ENCODE results near the gene UBAP1.

The UBAP1 gene

DNA sequence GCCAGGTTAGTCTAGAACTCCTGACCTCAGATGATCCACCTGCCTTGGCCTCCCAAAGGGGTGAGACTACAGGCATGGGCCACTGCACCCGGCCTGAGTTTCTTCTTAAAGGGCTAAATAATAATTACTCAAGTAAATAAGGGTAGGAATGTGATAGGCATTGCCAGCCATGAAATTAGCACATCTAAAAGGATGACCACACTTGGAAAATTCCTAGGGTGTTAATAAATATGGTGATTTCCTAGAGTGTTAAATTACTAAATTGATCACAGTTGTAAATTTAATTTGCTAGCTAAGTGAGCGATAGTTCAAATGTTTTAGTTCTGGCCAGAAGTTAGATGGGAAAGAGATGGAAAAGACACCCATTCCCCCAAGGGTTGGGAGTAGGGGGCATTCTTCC is 53.4 kb downstream of the UBAP1 start:
- TF ChIP-seq EP300 (IDR thresholded peaks at IDR 0.05; ENCODE audit: borderline replicate concordance) (no peak), CREB1 (IDR thresholded peaks at IDR 0.05; ENCODE audit: low read depth) (no peak), TCF12 (IDR thresholded peaks at IDR 0.05; ENCODE audit: low read depth) (no peak), TAF1 (IDR thresholded peaks at IDR 0.05; ENCODE audit: low read depth) (no peak), TEAD4 (IDR thresholded peaks at IDR 0.05) (no peak), RAD21 (IDR thresholded peaks at IDR 0.05; ENCODE audit: low read depth) (no peak), ZBTB7A (IDR thresholded peaks at IDR 0.05; ENCODE audit: low read depth) (no peak), FOXM1 (IDR thresholded peaks at IDR 0.05; ENCODE audit: borderline replicate concordance, low read depth) (no peak), EGR1 (IDR thresholded peaks at IDR 0.05) (no peak)
- TF ChIP-seq, protein P1, sequence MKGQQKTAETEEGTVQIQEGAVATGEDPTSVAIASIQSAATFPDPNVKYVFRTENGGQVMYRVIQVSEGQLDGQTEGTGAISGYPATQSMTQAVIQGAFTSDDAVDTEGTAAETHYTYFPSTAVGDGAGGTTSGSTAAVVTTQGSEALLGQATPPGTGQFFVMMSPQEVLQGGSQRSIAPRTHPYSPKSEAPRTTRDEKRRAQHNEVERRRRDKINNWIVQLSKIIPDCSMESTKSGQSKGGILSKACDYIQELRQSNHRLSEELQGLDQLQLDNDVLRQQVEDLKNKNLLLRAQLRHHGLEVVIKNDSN (IDR thresholded peaks at IDR 0.05) = no peak
- TF ChIP-seq, protein P2, sequence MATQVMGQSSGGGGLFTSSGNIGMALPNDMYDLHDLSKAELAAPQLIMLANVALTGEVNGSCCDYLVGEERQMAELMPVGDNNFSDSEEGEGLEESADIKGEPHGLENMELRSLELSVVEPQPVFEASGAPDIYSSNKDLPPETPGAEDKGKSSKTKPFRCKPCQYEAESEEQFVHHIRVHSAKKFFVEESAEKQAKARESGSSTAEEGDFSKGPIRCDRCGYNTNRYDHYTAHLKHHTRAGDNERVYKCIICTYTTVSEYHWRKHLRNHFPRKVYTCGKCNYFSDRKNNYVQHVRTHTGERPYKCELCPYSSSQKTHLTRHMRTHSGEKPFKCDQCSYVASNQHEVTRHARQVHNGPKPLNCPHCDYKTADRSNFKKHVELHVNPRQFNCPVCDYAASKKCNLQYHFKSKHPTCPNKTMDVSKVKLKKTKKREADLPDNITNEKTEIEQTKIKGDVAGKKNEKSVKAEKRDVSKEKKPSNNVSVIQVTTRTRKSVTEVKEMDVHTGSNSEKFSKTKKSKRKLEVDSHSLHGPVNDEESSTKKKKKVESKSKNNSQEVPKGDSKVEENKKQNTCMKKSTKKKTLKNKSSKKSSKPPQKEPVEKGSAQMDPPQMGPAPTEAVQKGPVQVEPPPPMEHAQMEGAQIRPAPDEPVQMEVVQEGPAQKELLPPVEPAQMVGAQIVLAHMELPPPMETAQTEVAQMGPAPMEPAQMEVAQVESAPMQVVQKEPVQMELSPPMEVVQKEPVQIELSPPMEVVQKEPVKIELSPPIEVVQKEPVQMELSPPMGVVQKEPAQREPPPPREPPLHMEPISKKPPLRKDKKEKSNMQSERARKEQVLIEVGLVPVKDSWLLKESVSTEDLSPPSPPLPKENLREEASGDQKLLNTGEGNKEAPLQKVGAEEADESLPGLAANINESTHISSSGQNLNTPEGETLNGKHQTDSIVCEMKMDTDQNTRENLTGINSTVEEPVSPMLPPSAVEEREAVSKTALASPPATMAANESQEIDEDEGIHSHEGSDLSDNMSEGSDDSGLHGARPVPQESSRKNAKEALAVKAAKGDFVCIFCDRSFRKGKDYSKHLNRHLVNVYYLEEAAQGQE (IDR thresholded peaks at IDR 0.05; ENCODE audit: low read depth) = no peak

DNA sequence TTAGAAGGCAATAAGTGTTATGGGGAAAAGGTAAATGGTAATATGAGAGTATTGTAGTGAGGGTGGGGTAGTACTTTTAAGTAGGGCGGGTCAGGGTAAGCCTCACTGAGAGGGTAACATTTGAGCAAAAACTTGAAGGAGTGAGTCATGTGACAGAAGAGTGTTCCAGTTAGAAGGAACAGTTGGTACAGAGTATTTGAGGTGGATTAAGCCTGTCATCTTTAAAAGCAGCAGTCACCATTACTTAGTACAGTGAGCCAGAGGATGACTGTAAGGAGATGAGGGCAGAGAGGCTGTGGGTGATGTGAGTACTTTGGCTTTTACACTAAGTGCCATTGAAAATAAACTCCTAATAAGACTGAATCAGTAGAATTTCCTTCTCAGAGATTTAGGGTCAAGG is 54.8 kb downstream of the UBAP1 start:
- TF ChIP-seq EGR1 (IDR thresholded peaks at IDR 0.05) (no peak), NFIC (IDR thresholded peaks at IDR 0.05) (no peak), RAD21 (IDR thresholded peaks at IDR 0.05; ENCODE audit: low read depth) (no peak), ZBTB7A (IDR thresholded peaks at IDR 0.05; ENCODE audit: low read depth) (no peak), TEAD4 (IDR thresholded peaks at IDR 0.05) (no peak), EP300 (IDR thresholded peaks at IDR 0.05; ENCODE audit: borderline replicate concordance) (no peak), YY1 (IDR thresholded peaks at IDR 0.05; ENCODE audit: low read depth) (no peak), CEBPB (IDR thresholded peaks at IDR 0.05) (no peak)

DNA sequence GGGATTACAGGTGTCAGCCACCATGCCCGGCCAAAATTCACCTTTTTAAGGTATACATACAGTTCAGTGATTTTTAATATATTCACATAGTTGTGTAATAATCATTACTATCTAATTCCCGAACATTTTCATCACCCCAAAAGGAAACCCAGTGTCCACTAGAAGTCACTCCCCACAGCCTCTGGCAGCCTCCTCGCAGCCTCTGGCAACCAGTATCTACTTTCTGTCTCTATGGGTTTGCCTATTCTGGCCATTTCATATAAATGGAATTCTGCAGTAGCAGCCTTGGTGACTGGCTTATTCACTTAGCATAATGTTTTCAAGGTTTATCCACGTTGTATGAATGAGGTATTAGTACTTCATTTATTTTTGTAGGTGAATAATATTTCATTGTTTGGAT is 59.0 kb downstream of the UBAP1 start:
- TF ChIP-seq, protein P2 (IDR thresholded peaks at IDR 0.05; ENCODE audit: low read depth) = no peak
- TF ChIP-seq FOXM1 (IDR thresholded peaks at IDR 0.05; ENCODE audit: borderline replicate concordance, low read depth) (no peak), ZBTB7A (IDR thresholded peaks at IDR 0.05; ENCODE audit: low read depth) (no peak), CEBPB (IDR thresholded peaks at IDR 0.05) (no peak), CREB1 (IDR thresholded peaks at IDR 0.05; ENCODE audit: low read depth) (no peak), TCF12 (IDR thresholded peaks at IDR 0.05; ENCODE audit: low read depth) (no peak), EP300 (IDR thresholded peaks at IDR 0.05; ENCODE audit: borderline replicate concordance) (no peak), TEAD4 (IDR thresholded peaks at IDR 0.05) (no peak), TAF1 (IDR thresholded peaks at IDR 0.05; ENCODE audit: low read depth) (no peak), EGR1 (IDR thresholded peaks at IDR 0.05) (no peak), NFIC (IDR thresholded peaks at IDR 0.05) (no peak), YY1 (IDR thresholded peaks at IDR 0.05; ENCODE audit: low read depth) (no peak), RAD21 (IDR thresholded peaks at IDR 0.05; ENCODE audit: low read depth) (no peak)
- TF ChIP-seq, protein P1 (IDR thresholded peaks at IDR 0.05) = no peak
- TF ChIP-seq, protein P3, sequence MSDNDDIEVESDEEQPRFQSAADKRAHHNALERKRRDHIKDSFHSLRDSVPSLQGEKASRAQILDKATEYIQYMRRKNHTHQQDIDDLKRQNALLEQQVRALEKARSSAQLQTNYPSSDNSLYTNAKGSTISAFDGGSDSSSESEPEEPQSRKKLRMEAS (IDR thresholded peaks at IDR 0.05) = no peak

DNA sequence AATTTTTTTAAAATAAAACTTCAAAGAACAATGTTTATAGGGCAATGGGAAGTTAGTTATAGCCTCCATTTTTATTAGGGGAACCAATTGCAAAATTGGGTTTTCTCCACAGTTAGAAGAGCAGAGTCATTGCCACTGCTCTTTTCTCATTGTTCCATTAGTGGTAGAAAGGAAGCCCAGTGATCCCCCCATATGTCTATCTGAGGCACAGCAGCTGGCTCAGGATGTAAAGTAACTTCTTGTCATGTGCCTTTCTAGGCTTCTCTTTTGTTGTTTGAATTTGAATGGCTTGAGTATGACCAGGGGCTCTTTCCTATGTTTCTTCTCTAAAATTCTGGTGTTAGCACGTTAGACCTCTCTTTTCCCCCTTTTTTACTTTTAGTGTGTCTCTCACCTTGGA is 61.2 kb downstream of the UBAP1 start:
- TF ChIP-seq EP300 (IDR thresholded peaks at IDR 0.05; ENCODE audit: borderline replicate concordance) (no peak), TCF12 (IDR thresholded peaks at IDR 0.05; ENCODE audit: low read depth) (no peak), CEBPB (IDR thresholded peaks at IDR 0.05) (no peak), EGR1 (IDR thresholded peaks at IDR 0.05) (no peak), TAF1 (IDR thresholded peaks at IDR 0.05; ENCODE audit: low read depth) (no peak), CREB1 (IDR thresholded peaks at IDR 0.05; ENCODE audit: low read depth) (no peak), TEAD4 (IDR thresholded peaks at IDR 0.05) (no peak), FOXM1 (IDR thresholded peaks at IDR 0.05; ENCODE audit: borderline replicate concordance, low read depth) (no peak), RAD21 (IDR thresholded peaks at IDR 0.05; ENCODE audit: low read depth) (no peak), YY1 (IDR thresholded peaks at IDR 0.05; ENCODE audit: low read depth) (no peak), ZBTB7A (IDR thresholded peaks at IDR 0.05; ENCODE audit: low read depth) (no peak), NFIC (IDR thresholded peaks at IDR 0.05) (no peak)
- TF ChIP-seq, protein P3 (IDR thresholded peaks at IDR 0.05) = no peak
- TF ChIP-seq, protein P2 (IDR thresholded peaks at IDR 0.05; ENCODE audit: low read depth) = no peak
- TF ChIP-seq, protein P1 (IDR thresholded peaks at IDR 0.05) = no peak

Measured in Ishikawa (cell line).